GM19438 (cell line): ENCODE data around the gene RNF144A.

Source experiments
- ATAC-seq: cut with Tn5 transposase; IDR thresholded peaks from one replicate; pipeline ENCODE4 v1.9.1; 2021; ENCODE audit warnings: low read depth; ENCODE audit not compliant: unreplicated experiment

RNF144A gene

DNA sequence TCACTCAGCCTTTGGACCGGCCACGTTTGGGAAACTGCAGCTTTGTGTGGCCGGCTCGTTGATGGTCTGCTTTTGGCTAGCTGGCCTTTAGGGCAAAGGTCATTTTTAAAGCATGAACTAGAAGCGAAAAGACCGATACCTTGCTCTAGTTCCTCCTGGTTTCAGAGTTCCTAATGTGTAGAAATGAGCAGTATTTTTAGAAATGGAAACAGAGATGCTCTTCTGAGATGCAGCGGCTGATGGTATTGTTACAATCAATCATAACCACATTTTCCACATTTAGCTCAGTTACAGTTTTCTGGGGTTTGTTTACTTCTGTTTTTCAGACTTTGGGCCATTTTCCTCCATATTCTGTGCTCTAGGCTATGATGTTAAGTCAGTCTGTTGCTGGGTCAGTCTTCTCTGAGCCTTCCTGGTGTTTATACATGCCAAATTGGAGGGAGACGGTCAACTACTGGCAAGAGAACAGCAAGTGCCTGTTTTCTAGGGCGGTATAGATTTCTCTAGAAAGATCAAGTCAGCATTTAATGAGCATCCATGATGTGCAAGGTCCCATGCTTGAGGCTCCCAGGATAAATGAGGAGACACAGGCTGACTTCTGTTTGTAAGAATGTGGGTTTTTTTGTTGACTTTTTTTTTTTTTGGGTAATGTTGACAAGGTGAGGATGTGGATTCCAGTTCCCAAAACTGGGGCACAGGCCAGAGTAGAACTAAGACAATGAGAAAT is 28.0 kb downstream of the RNF144A start:
- ATAC-seq, result peak; percentile 86

DNA sequence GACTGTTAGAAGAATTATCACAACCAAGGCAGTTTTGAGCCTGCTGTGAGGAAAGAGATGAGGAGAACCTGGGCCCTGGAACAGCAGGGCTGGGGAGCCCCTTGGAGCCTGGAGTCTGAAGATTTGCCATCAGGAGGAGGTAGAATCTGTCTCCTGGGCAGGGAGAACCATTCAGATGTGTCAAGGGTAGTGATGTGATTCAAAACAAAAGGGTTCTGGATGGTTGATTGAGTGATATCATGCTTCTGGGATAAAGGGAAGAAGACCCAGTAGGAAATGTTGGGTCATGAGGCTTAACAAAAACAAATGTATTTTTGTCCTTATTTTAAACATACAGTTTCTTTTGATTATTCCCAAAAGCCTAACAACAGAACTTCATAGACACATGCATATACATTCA is 28.6 kb downstream of the RNF144A start:
- ATAC-seq, result no peak

DNA sequence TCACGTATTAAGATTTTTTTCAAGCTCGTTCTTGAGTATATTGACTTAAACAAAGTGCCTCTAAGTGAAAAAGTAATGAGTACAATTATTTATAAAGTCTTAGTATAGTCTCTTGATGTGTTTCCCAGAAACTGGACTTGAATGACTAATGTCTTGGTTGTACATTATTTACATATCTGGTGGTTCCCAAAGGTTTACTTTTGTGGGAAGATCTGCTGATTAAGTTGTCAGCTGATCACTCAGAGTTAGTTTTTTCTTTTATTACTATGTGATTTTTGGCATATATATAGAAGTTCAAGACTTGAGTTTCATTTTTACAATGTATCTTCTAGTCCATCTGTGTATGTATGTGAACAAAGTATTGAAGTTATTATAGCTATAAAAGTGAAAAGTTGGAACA is 29.5 kb downstream of the RNF144A start:
- no peak for ATAC-seq

DNA sequence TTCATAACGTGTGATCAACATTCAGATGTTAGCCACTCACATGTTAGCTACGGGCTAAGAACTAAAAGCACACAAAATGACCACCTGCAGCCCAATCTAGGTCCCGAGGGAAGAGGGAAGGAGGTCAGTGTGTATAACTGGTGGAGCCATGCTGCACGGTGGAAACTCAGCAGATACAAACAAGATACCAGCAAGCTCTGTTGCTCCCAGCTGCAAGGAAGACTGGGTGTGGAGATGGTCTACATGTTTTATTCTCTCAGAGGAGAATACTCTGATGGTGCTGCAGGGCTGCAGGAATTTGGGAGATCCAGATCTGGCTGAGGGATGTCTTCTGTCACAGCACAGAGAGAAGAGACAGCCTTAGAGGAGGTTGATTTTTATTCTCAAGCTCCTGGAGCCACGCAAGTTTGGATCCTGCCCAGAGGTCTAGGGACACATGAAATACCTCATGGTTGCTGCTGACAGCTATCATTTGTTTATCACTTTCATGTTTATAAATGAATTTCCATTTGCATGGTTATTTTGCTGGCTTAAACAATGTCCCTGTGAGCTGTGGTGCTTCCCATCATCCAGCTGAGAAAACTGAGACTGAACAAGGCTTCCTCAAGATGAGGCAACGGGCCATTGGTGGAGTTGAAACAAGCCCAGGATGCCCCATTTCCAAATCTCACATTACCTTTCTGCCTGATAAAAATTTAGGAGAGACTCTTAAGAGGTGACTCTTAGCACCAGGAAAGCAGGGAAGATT is 30.9 kb downstream of the RNF144A start:
- ATAC-seq, result no peak

DNA sequence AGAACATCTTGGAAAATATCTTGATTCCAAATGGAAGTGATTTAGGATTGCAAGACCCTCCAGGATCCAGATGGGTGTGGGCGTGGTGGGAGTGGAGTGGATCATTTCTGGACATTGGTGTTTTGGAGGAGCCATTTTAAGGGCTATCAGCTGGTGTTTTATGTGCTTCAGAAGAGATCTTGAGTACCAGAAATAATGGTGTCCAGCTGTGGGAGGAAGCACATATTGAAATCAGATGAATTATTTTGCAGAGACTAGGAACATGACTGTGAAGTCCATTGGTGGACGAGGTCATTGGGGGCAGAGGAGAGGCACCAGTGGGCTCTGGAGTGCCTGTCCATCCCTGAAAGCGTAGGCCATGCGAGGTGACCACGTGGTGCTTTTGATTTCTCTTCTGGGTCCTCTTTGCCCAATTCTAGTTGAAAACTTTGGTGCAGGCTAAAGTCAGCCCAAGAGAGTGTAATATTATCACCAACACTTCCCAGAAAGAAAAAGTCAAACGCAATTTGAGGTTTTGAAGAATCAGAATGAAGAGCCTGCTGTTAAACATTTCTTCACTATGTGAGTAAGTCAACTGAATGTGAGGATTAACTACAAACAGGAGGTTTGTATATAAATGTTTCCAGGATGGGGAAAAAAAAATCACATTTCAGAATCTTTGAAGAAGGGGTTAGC is 31.6 kb downstream of the RNF144A start:
- ATAC-seq, result no peak

DNA sequence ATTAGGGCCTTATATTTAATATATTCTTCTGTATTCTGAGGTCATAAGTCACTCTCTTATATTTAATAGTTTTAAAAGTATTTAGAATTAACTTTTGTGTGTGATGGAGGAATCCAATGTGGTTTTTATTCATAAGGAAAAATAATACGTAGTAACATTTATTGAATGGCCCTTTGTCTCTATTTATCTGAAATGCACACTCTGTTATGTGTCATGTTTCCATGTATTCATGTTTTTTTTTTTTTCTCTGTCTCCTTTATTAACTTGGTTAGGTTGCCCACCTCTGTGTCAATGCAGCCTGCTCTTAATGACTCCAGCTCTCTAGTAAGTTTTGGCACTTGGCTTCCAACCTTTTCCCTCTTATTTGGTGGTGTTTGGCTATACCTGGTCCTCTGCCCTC is 33.8 kb downstream of the RNF144A start:
- no peak for ATAC-seq

DNA sequence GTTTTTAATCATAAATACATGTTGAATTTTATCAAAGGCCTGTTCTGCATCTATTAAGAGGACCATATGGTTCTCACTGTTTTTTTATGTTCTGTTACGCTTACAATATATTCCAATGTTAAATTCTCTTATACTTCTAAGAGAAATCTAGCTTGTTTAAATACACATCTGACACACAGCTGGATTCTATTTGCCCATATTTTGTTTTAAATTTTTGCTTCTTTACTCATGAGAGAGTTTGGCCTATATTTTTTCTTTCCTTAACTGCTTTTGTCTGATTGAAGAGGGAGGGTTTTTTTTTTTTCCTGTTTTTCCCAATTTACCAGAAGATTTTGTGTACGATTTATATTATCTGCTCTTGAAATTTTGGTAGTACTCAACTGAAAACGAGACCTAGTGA is 34.9 kb downstream of the RNF144A start:
- ATAC-seq, result no peak

DNA sequence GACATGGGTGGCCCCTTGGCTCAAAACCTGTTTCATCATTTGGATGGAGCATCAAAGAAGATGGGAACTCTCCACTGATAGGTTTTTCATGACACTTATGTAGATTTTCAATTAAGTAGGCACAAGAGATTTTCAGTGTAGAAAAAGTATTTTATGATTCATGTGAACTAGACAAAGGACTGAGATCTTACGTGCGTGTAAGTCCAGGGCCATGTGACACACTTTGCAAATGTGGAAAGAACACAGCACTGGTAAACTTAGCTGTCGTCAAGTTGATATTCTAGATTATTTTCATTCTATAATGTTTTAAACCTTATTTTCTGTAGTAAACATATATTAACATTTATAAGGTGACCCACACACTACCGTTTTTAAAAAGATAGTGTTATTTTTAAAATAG is 37.4 kb downstream of the RNF144A start:
- no peak for ATAC-seq

DNA sequence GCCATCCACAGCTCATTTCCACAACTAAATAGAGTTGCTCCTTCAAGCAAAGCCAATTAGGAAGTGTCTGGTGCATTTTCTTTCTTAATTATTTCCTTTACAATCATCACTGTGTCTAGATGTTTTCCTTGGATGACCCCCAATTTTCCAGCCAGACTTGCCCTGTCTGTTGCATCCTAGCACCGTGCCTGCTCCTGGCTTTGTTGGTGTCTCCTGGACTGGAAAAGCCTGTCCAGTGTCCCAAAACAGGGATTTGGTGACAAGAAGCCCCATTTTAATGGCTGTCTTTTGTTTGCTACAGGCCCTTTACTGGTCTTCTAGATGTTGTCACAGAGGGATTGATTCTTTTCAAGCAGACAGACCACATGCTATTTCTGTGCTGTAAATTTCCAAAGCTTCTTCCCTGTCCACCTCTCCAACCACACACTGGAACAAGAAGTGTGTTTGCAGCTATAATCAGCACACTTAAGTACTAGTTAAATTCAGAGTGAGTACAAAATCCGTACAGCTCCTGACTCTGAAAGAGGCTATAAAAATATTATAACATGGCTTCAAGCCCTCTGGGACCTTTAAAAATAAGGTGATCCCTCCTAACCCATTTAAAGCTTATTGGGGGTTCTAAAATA is 38.4 kb downstream of the RNF144A start:
- no peak for ATAC-seq

DNA sequence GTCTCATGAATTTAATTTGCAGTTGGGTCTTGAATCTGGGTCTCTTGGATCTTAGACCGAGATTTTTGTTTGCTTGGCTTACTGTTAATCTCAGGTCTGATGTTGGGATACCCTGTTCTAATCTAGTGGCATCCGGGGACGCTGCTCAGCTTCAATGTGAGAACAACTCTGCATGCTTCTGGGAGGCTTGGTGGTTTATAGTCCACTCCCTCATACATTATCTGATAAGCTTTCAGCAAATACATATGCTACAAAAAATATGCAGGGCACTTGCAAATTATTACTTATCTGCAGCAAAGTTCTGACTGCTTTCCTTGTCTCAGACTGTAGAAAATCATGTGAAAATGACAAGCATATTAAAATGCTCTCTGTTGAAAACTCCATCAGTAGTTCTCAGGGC is 39.4 kb downstream of the RNF144A start:
- ATAC-seq, result no peak

DNA sequence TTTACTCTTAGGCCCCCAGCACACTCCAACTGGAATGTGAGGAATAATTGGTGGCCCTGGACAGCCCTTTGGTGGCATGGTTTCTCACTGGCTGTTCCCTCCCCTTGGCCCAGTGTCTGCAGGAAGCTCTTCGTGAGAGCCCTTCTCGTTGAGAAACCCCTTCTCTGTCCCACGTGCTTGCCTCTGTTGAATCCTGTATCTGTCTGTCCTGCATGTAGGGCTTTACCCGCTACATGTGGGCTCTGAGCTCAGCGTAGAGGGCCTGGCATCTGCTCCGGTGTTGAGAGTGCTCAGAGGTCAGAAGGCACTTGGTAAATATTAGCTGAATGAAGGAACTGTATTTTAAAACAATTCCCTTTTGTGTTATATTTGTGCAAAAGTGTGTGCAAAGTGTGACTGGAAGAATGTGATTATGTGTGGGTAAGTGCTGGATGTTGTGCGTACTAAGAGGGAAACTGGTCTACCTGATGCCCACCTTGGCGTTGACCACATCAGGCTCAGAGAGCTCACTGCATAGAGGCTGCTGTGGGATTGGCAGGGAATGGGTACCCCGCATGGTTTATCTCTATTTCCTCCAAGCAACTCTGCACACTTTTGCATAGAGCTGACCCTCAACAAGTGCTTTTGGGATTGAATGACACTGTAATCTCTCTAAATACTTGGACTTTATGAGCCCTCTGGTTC is 40.0 kb downstream of the RNF144A start:
- no peak for ATAC-seq

DNA sequence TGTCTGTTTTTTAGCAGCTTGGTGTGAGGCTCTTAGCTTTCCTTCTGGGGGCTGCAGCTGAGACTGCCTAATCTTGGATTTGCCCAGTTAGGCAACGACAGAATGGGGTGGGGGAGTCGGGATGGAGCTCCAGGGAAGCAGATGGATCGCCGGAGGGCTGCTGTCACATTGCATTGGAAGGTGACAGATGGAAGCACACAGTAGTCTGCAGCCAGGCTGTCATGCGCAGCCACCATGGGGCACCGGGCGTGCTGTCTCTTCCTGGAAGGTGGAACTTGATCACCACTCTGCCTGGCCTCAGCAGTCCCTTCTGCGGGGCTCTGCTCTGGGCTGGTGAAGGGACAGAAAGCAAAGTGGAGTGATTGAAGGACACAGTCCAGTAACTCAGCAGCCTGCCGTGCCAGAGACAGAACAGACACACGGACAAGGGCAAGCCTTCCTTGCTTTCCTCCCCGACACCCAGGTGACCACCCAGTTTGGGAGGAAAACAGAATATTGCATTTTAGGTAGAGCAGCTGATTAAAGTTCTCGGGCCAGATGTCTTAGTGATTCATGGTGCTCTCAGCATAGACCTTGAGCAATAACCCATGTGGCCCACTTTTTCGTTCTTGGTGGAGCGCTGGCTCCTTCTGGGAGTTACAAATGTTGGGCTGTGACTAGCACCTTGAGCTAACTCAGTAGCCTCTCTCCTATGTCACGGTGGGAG is 40.9 kb downstream of the RNF144A start:
- ATAC-seq, result no peak

DNA sequence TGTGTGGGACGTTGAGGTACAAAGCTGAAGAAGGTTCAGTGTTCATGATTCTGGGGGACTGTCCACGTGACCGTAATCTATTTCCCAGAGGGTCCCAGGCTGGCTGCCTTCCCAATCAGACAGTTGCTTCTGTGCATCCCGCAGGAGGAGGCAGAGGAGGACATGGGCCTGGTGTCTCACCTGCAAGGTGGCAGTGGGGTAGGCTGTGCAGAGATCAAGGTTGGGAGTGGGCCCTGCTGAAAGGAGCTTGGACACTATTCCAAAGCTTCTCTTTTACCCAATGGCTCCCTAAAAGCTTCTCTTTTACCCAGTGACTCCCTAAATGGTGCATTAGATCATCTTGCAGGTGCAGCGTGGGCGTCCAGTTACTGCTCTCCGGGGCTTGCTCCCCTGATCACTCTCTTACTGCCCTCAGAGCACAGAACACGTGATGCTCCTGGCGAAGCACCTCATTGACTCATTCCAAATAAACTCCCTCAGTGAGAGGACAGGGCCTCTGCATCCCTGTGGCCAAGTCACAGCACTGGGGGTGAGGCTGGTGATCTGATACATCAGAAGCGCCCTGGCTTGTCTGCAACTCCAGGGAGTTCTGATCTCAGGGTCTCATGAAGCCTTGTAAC is 41.5 kb downstream of the RNF144A start:
- no peak for ATAC-seq

DNA sequence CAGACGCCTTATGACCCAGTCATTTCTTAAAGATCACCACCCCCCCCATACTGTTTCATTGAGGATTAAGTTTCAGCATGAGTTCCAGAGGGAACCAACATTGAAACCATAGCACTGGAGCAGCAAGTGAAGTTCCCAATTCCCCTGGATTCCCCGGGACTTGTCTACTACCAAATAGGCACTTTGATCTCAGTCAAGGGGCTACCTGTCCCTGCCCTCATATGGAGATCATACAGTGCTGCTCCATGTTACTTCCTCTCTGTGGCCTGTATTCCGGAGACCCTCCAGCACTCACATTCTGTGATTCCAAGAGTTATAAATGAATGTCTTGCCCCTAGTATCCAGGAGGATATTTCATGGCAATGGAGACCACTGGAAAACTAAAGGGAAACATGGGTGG is 42.5 kb downstream of the RNF144A start:
- ATAC-seq, result no peak

DNA sequence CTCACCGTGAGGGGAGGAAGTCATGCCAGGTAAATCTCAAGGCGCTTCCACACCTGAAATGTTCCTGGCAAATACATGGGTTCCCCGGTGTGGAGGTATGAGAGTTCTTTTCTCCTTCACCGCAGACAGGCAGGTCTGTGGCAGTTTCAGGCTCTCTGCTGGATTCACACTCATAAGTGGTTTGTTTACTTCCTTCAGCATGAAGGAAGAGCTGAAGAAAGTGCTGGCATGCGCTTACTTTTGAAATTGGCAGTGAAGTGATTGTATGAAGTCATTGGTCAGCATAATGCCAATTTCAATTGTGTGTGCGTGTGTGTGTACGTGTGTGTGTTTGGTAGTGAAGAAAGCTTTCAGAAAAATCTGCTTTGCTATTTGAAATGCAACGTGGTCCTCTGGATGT is 43.4 kb downstream of the RNF144A start:
- no peak for ATAC-seq

DNA sequence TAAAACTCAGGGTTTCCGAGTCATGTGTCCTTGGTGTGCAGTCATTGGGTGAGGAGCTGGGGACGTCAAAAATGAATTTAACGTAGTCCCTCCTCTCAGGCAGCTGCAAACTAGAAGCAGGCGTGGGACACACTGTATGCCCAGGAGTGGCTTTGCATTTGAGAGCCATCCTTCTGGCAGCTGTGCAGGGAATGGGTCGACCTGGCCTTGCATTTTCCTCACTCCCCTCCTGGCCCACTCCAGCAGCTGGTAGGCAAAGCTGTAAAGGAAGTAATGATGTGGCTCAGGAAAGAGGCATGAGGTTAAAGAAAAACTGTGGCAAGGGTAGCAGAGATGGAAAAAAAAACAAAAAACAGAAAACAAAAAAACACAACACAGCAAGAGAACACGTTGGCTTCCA is 46.5 kb downstream of the RNF144A start:
- ATAC-seq, result no peak

DNA sequence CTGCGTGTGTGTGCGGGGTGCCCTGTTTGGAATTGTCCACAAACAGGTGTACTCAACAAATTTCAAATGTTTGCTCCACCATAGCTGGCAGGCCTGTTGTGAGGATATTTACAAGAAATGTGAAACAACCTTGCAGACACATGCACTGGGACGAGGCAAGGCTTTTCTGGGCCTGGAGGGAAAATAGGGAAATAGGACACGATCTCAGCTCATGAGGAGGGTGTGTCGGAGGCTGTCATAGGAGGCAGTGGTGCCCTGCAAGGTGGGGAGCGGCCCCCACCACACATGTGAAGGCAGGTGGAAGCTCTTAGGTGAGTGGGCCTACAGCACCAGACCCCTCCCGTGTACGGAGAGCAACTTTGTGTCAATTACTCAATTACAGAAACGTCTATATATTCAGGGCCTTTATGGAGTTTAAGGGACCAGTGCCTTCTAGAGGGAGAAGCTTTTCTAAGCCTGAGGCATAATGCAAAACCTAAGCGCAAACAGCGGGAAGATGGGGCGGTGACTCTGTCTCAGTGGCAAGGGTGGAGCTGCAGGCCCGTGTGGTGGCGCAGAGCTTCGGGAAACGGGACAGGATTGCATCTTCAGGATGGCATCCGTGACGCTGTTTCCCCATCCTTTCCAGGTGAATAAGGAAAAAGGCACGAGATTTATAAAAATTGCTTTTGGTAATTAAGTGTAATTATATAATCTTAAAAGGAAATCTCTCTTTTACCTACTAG is 48.0 kb downstream of the RNF144A start:
- ATAC-seq, result no peak

DNA sequence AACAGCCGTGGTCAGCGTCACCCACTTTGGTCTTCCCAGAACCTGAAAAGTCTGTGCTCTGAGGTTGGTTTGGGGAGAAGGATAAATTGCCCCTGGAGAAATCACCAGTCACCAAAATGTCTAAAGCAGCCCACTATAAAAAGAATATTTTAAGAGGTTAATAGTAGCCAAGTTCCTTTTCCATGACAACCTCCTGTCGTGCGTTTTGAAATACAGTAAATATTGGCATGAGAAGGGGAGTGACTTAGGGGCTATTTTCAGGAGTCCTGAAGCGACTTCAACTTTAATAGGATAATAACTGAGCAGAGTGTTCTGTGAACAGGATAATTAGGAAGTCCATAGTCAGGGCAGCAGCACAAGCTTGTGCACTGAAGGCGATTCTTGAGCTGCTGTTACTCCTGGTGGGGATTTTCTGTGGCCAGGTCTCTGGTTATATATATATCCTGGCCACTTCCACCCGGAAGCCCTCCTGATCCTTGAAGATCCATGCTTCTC is 49.3 kb downstream of the RNF144A start:
- ATAC-seq, result no peak

DNA sequence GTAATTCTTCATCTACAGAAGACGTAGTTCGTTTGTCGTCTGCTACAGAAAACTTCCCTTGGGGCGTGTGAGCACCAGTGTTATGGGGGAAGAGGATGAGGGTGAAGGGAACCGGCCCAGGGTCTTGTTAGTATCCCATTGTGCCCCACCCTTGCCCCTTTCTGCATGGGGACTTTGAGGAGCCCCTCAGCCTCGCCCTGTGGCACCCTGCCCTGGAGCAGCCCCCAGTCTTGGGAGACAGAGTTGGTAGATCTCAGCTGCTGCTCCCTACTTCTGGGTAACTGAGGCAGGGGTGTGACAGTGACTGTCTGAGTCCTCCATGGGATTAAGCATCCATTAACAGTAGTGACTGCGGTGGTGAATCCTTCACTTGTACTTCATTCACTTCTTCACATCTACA is 50.1 kb downstream of the RNF144A start:
- no peak for ATAC-seq
